ENCODE measurements around the gene CSK.

Gene CSK

DNA sequence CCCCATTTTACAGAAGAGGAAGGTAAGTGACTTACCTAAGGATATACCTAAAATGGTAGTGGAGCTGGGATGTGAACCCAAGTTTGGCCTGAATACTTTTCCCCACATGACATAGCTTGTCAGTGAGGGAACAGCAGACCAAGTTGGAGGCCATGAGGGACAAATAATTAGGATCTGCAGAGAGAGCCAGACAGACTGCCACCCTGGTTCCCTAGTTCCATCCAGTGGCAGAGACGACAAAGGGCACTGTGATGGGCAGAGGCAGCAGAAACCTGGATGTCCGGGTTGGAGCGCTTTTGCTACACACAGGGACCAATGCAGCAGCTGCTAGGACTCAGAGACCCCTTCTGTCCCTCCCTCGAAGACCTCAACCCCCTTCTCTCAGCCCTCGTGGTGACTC lies 45.7 kb downstream of the CSK start:
- no peak overlapping the region for H3K4me3 ChIP-seq (ENCODE audit: control insufficient read depth, low read depth, low read length)
- no peak for DNase-seq (ENCODE audit: low read depth)
- TF ChIP-seq, protein P1, sequence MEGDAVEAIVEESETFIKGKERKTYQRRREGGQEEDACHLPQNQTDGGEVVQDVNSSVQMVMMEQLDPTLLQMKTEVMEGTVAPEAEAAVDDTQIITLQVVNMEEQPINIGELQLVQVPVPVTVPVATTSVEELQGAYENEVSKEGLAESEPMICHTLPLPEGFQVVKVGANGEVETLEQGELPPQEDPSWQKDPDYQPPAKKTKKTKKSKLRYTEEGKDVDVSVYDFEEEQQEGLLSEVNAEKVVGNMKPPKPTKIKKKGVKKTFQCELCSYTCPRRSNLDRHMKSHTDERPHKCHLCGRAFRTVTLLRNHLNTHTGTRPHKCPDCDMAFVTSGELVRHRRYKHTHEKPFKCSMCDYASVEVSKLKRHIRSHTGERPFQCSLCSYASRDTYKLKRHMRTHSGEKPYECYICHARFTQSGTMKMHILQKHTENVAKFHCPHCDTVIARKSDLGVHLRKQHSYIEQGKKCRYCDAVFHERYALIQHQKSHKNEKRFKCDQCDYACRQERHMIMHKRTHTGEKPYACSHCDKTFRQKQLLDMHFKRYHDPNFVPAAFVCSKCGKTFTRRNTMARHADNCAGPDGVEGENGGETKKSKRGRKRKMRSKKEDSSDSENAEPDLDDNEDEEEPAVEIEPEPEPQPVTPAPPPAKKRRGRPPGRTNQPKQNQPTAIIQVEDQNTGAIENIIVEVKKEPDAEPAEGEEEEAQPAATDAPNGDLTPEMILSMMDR (IDR thresholded peaks at IDR 0.05; ENCODE audit: control insufficient read depth, insufficient read depth, low read depth, low read length, missing control alignments): no peak

DNA sequence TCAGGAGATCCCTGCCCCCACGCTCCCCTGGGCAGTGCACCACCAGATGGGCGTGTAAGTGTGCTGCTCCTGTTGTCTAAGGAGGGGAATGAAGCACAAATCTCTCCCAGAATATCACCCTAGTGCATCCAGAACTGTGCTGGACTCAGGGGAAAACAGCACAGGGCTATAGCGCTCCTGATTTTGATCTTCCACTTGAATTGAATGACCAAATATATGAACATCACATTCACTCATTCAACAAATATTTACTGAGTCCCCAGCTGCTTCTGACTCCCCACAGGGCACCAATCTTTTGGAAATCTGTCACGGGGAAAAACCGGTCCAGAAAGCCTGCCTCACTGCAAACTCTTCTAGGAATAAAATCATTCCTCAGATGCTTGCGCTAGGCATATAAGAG lies 47.0 kb downstream of the CSK start:
- DNase-seq (ENCODE audit: low read depth): no peak

DNA sequence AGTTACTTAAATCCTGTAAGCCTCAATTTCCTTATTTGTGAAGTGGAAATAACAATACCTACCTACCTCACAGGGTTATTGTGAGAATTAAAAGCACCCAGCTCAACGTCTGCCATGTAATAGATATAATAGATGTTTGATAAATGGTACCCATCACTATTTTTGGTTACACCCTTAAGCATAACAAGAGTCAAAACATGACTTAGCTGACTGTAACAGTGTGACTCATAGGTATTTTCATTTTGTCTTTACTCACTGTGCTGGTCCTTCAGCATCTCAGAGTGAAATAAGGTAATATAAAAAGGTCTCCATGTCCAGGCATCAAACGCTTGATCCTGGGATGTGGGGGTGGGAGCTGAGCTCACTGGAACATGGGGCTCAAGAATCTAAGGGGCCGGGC lies 47.6 kb downstream of the CSK start:
- H3K4me3 ChIP-seq (ENCODE audit: control insufficient read depth, low read depth, low read length): no peak overlapping the region
- TF ChIP-seq, protein P1 (IDR thresholded peaks at IDR 0.05; ENCODE audit: control insufficient read depth, insufficient read depth, low read depth, low read length, missing control alignments): no peak

More for the DNA sequence above, 47.0 kb downstream of the CSK start:
- no peak overlapping the region for H3K4me3 ChIP-seq (ENCODE audit: control insufficient read depth, low read depth, low read length)
- TF ChIP-seq, protein P1 (IDR thresholded peaks at IDR 0.05; ENCODE audit: control insufficient read depth, insufficient read depth, low read depth, low read length, missing control alignments): no peak

DNA sequence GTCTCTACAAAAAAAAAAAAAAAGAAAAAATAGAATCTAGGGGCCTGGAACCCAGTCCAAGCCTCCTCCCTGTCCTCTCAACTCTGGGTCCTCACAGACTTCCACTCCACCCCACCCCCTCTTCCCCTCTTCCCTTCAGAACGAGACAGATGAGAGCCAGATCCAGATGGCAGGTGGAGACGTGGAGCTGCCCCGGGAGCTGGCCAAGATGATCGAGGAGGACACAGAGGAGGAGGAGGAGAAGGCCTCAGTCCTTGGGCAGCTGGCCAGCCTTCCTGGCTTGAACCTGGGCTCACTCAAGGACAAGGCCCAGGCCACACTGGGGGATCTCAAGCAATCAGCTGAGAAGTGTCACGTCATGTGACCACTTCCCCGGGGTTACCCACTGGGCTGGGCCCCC lies 48.1 kb downstream of the CSK start:
- DNase-seq (ENCODE audit: low read depth): no peak
- TF ChIP-seq, protein P1 (IDR thresholded peaks at IDR 0.05; ENCODE audit: control insufficient read depth, insufficient read depth, low read depth, low read length, missing control alignments): no peak
- H3K4me3 ChIP-seq (ENCODE audit: control insufficient read depth, low read depth, low read length): no peak overlapping the region

More for the DNA sequence above, 47.6 kb downstream of the CSK start:
- DNase-seq (ENCODE audit: low read depth): no peak

DNA sequence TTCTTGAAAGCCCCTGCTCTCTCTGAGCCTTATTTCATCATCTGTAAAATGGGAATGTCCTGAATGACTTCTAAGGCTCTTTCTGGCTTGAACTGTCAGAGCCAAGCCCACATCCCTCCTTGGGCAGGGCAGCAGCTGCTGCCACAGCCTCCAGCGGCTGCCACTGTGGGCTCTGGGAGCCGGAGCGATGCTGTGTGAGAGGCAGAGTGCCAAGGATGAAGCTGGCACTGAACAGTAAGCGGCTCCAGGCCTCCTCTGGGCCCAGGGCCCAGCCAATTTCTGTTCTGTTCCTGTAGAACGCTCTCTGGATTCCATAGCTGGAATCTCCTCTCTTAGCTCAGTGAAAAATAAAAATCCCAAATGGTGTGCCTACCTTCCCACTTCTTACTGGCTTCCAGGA lies 49.0 kb downstream of the CSK start:
- TF ChIP-seq, protein P1 (IDR thresholded peaks at IDR 0.05; ENCODE audit: control insufficient read depth, insufficient read depth, low read depth, low read length, missing control alignments): no peak
- H3K4me3 ChIP-seq (ENCODE audit: control insufficient read depth, low read depth, low read length): no peak overlapping the region
- DNase-seq (ENCODE audit: low read depth): no peak

DNA sequence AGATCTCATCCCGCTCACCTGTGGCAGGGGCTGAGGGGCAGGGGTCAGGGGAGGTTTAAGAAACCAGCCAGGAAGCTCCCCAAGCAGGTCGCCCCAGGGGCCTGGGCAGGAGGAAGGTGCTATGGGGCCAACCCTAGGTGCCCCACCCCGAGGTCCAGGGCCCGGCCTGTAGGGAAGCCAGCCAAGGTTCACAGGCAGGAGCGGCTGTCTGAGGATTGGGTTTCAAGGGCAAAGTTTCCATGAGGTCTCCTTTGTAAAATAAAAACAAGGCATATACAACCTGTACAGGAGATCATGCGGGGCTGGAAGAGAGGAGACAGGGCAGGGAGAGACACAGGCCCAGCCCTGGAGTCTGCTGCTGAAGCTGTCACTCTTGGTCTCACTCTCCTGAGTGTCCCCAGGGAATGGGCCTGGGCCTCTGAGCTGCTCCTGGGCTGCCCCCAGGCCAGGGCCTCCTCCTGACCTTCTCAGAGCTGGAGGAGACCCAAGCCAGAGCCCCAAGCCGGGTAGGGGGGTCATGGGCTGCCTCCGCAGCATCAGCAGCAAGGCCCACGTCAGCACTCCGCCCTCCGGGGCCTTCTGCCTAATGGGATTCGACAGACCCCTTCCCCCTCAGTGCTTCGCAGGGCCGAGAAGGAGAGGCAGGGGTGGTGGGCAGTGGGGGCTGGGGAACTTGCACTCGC lies 50.1 kb downstream of the CSK start:
- DNase-seq (ENCODE audit: low read depth): no peak
- TF ChIP-seq, protein P1 (IDR thresholded peaks at IDR 0.05; ENCODE audit: control insufficient read depth, insufficient read depth, low read depth, low read length, missing control alignments): no peak
- H3K4me3 ChIP-seq (ENCODE audit: control insufficient read depth, low read depth, low read length): no peak overlapping the region
